GM12878 (cell line): ENCODE measurements around the gene FOSB. TPM values are rescaled to one million over a fixed set of nuclear protein-coding genes. Genes with fewer than 3 reads are reported as not detected.

Source experiments
- ATAC-seq: fragments of 200-7000 bp; cut with Tn5 transposase; 3 replicates; pipeline ENCODE4 v1.9.1; 2020; ENCODE audit warnings: mild to moderate bottlenecking, moderate library complexity
- BruUV-seq: library from RNA; stranded (reverse); fragments of 400-500 nt; replicated peaks from 2 replicates; lab custom pipeline; 2021; lab: Mats Ljungman, UMichigan
- CTCF ChIA-PET: fragments of 300-600 bp; sonication (Branson Sonifier 250); formaldehyde crosslinking; extraction: SDS; loops from one replicate; lab custom pipeline; 2021; ENCODE audit warnings: inconsistent platforms; lab: Yijun Ruan, JAX
- POLR2A ChIA-PET: fragments of 350-600 bp; formaldehyde crosslinking; extraction: SDS; loops from one replicate; lab custom pipeline; 2021; ENCODE audit warnings: inconsistent platforms; lab: Charles Lee
- RAD21 ChIA-PET: fragments of 300-600 bp; sonication (Branson Sonifier 250); formaldehyde crosslinking; loops from one replicate; lab custom pipeline; 2023; ENCODE audit warnings: antibody characterized with exemption; ENCODE audit not compliant: unreplicated experiment; lab: Charles Lee
- SMC1A ChIA-PET: fragments of 300-600 bp; sonication (Branson Sonifier 250); formaldehyde crosslinking; loops from one replicate; lab custom pipeline; 2023; ENCODE audit not compliant: unreplicated experiment, uncharacterized antibody; lab: Charles Lee
- DNase-seq: peaks from one replicate; pipeline ENCODE4 v3.0.0-alpha.2; 2011; ENCODE audit warnings: low read depth, low spot score
- FAIRE-seq: peaks from 3 replicates; lab custom pipeline; 2011; peaks lifted over from hg19 to GRCh38; lab: Jason Lieb, UNC
- H2AFZ ChIP-seq: 2 replicates; pipeline ENCODE4 v1.6.0; 2011; ENCODE audit warnings: low read depth, low read length, control low read depth; ENCODE audit not compliant: control insufficient read depth
- H3K27ac ChIP-seq: 2 replicates; pipeline ENCODE4 v1.5.1; 2011; ENCODE audit warnings: control low read depth; ENCODE audit not compliant: control insufficient read depth, insufficient read depth
- H3K27me3 ChIP-seq, 2 experiments: replicated peaks in 1 of 2; 2 replicates each; pipeline versions ENCODE4 v1.6.0 to v1.6.1; 2011; ENCODE audit warnings: low read length in 1 of 2; ENCODE audit not compliant: control insufficient read depth in 2 of 2, insufficient read depth in 2 of 2
- H3K36me3 ChIP-seq, 2 experiments: 2 replicates each; pipeline ENCODE4 v1.5.1; 2011; ENCODE audit warnings: low read length in 1 of 2; ENCODE audit not compliant: control insufficient read depth in 2 of 2, insufficient read depth in 2 of 2
- H3K4me1 ChIP-seq: 2 replicates; pipeline ENCODE4 v1.6.1; 2011; ENCODE audit warnings: mild to moderate bottlenecking, low read length, moderate library complexity, mixed read lengths; ENCODE audit not compliant: control insufficient read depth, insufficient read depth
- H3K4me2 ChIP-seq: 2 replicates; pipeline ENCODE4 v1.6.0; 2011; ENCODE audit warnings: control low read depth; ENCODE audit not compliant: control insufficient read depth, insufficient read depth
- H3K4me3 ChIP-seq: fragments of 200-600 bp; sonication (generic); 2 replicates; pipeline ENCODE4 v1.5.1; 2016
- H3K79me2 ChIP-seq: 2 replicates; pipeline ENCODE4 v1.6.0; 2011; ENCODE audit warnings: low read length; ENCODE audit not compliant: control insufficient read depth, insufficient read depth
- H3K9ac ChIP-seq: 2 replicates; pipeline ENCODE4 v1.8.0; 2011; ENCODE audit warnings: low read length, control low read depth, mixed read lengths; ENCODE audit not compliant: control insufficient read depth, insufficient read depth
- H3K9me3 ChIP-seq: replicated peaks from 3 replicates; pipeline ENCODE4 v1.5.1; 2011; ENCODE audit warnings: mild to moderate bottlenecking, low read length; ENCODE audit not compliant: control insufficient read depth, insufficient read depth
- H4K20me1 ChIP-seq: 2 replicates; pipeline ENCODE4 v1.6.0; 2011; ENCODE audit not compliant: control insufficient read depth, insufficient read depth
- CTCF ChIP-seq, 3 experiments: IDR thresholded peaks in 2 of 3; conservative IDR thresholded peaks in 1 of 3; 2 replicates each; pipeline ENCODE4 v1.5.1; 2011; ENCODE audit warnings: low read depth in 3 of 3, low read length in 3 of 3, mild to moderate bottlenecking in 3 of 3, control low read depth in 2 of 3, moderate library complexity in 2 of 3, inconsistent platforms in 1 of 3, mixed read lengths in 1 of 3; ENCODE audit not compliant: control insufficient read depth in 2 of 3, insufficient read depth in 1 of 3; ENCODE audit errors: extremely low read depth in 1 of 3
- IKZF1 ChIP-seq: fragments of 450-650 bp; conservative IDR thresholded peaks from 2 replicates; pipeline ENCODE4 v1.6.1; 2017; ENCODE audit warnings: antibody characterized with exemption, mild to moderate bottlenecking
- KAT2A ChIP-seq: conservative IDR thresholded peaks from 2 replicates; pipeline ENCODE4 v1.6.1; 2011; ENCODE audit warnings: low read depth, low read length; ENCODE audit not compliant: control insufficient read depth
- LARP7 ChIP-seq: fragments of 450-650 bp; IDR thresholded peaks from 2 replicates; pipeline ENCODE4 v1.6.1; 2017; ENCODE audit warnings: mild to moderate bottlenecking
- MLLT1 ChIP-seq: fragments of 450-650 bp; IDR thresholded peaks from 2 replicates; pipeline ENCODE4 v1.6.1; 2016; ENCODE audit warnings: mild to moderate bottlenecking
- NBN ChIP-seq: fragments of 450-650 bp; IDR thresholded peaks from 2 replicates; pipeline ENCODE4 v1.6.1; 2016
- NFYB ChIP-seq: IDR thresholded peaks from 2 replicates; pipeline ENCODE4 v1.6.1; 2011; ENCODE audit warnings: low read depth, mild to moderate bottlenecking, low read length, improper control_type of control experiment, moderate library complexity; ENCODE audit not compliant: insufficient read depth
- SMARCA5 ChIP-seq: fragments of 450-650 bp; IDR thresholded peaks from 2 replicates; pipeline ENCODE4 v1.6.1; 2017; ENCODE audit warnings: mild to moderate bottlenecking
- SMC3 ChIP-seq: IDR thresholded peaks from 2 replicates; pipeline ENCODE4 v1.6.1; 2011; ENCODE audit warnings: low read length, improper control_type of control experiment, borderline replicate concordance
- ZNF217 ChIP-seq: fragments of 450-650 bp; IDR thresholded peaks from 2 replicates; pipeline ENCODE4 v1.6.1; 2017; ENCODE audit warnings: antibody characterized with exemption, mild to moderate bottlenecking
- ZSCAN29 ChIP-seq: fragments of 450-650 bp; IDR thresholded peaks from 2 replicates; pipeline ENCODE4 v1.6.1; 2017; ENCODE audit warnings: mild to moderate bottlenecking, moderate library complexity
- WGBS: methylation state at CpG from one replicate; pipeline ENCODE4 v1.1.6; 2016; ENCODE audit warnings: low lambda C conversion rate; ENCODE audit not compliant: insufficient replicate concordance, insufficient coverage; ENCODE audit errors: missing lambda C conversion rate; 5-methylcytosine and 5-hydroxymethylcytosine counted together
- in situ Hi-C: fragments of 300-500 bp; cut with MboI; formaldehyde crosslinking; loops from 9 replicates; pipeline ENCODE4 v1.14.3; 2018; ENCODE audit warnings: mixed read lengths
- intact Hi-C: fragments of 100-400 bp; cut with micrococcal nuclease; formaldehyde crosslinking; loops from one replicate; pipeline ENCODE4 v1.14.2; 2022; ENCODE audit not compliant: unreplicated experiment
- polyA plus RNA-seq, 11 experiments: library from polyadenylated mRNA; depleted of rRNA in 4 of 11; unstranded in 6 of 11; stranded (reverse) in 5 of 11; fragments of >200 nt; fragmentation: Nextera tagmentation in 4 of 11; fragmentation: Illumina TruSeq in 1 of 11; extraction: Ambion mirVana in 4 of 11; extraction: Trizol in 1 of 11; gene quantifications; 1 replicate in 1 of 11; 2 replicates in 10 of 11; pipeline versions ENCODE4 v1.2.1 to v1.2.3, GENCODE V29; 2011 to 2016; ENCODE audit warnings: inconsistent platforms in 2 of 11, missing spikeins in 2 of 11, low read depth in 1 of 11
- total RNA-seq, 4 experiments: library from RNA; depleted of rRNA in 3 of 4; stranded (reverse); fragments of >200 nt in 3 of 4; fragmentation: Illumina TruSeq in 1 of 4; extraction: Trizol in 1 of 4; gene quantifications; 2 replicates each; pipeline versions ENCODE4 v1.2.1 to v1.2.3, GENCODE V29; 2013 to 2021

The FOSB gene
- total and polyA plus RNA-seq, 10 of the 15 experiments (the other 5 are each of a cell fraction or from before 2014, with no cell fraction given): 0.06 to 0.56 (median 0.26) TPM

- no peak overlapping the region for H3K4me2 ChIP-seq
- H3K79me2 ChIP-seq: peaks cover 3% of the 10 kb centered on the region; the same call in 1 of the 2 replicates
- H4K20me1 ChIP-seq: no peaks in the 10 kb centered on the region
- H3K9me3 ChIP-seq: no peaks in the 10 kb centered on the region
- DNase-seq: no peak
- H2AFZ ChIP-seq: no peak overlapping the region
- H3K27ac ChIP-seq: no peak overlapping the region
- peak; percentile 91 for FAIRE-seq
- no TSS peak for BruUV-seq
- ChIA-PET RAD21 (interaction anchor here (1.6 to 4.2 kb wide), 3 partner anchors 32 to 39 kb away, joined by 5 to 25 read pairs (median 25); no protein-coding TSS in a partner anchor), SMC1A (interaction anchor here (0.8 to 6.0 kb wide), 3 partner anchors 21 to 49 kb away, joined by 3 to 52 read pairs (median 32); partner anchors contain the start of gene FOSB), POLR2A (interaction anchor here (1.9 kb wide), 1 partner anchor 32 kb away, joined by 9 read pairs; no protein-coding TSS in a partner anchor), CTCF (interaction anchor here (1.7 to 6.4 kb wide), 7 partner anchors 10 to 197 kb away, joined by 4 to 176 read pairs (median 19); partner anchors contain the start of genes FOSB and PPP1R13L)
- intact Hi-C loops (no loop called here), in situ Hi-C loops (no loop called here)
- H3K4me3 ChIP-seq: no peak overlapping the region
- 50% methylated on average over 6 of the region's 6 CpGs for WGBS
- H3K4me1 ChIP-seq: peaks cover 28% of the 10 kb centered on the region
- H3K36me3 ChIP-seq: no peaks in the 10 kb centered on the region
- no peak overlapping the region for H3K9ac ChIP-seq
- no peak for ATAC-seq
- no peaks in the 10 kb centered on the region for H3K27me3 ChIP-seq
- no peak for TF ChIP-seq ZSCAN29
- no peak for TF ChIP-seq KAT2A
- TF ChIP-seq CTCF (IDR thresholded peaks at IDR 0.05 in 2 of 3, conservative IDR thresholded peaks at IDR 0.05 in 1 of 3; ENCODE audit: control insufficient read depth in 2 of 3, extremely low read depth in 1 of 3, insufficient read depth in 1 of 3, low read depth in 3 of 3, low read length in 3 of 3): peak; percentile 53 to 64 (median 60)
- 0 out of 2 replicates have a peak, but pooled peaks have one; percentile 4 for TF ChIP-seq MLLT1
- TF ChIP-seq NFYB: no peak
- TF ChIP-seq LARP7: 0 out of 2 replicates have a peak, but pooled peaks have one; percentile 24
- peak; percentile 32; the same call in 1 of the 2 replicates for TF ChIP-seq IKZF1
- 0 out of 2 replicates have a peak, but pooled peaks have one; percentile 30 for TF ChIP-seq NBN
- TF ChIP-seq SMC3: peak; percentile 37; the same call in 1 of the 2 replicates
- peak; percentile 97 for TF ChIP-seq SMARCA5
- TF ChIP-seq ZNF217: 0 out of 2 replicates have a peak, but pooled peaks have one; percentile 42
Observed at GRCh38 chr19:45446295-45446694, 21.5 kb upstream of the FOSB start.
